Astrocyte (in vitro differentiated cells and primary cell): ENCODE measurements around the gene FCRLA. TPM values are rescaled to one million over a fixed set of nuclear protein-coding genes. Genes with fewer than 3 reads are reported as not detected.

Experiments used
- DNase-seq: peaks from one replicate; pipeline ENCODE4 v3.0.0-alpha.2; 2010; ENCODE audit warnings: low read depth
- FAIRE-seq: peaks from 2 replicates; lab custom pipeline; 2011; peaks lifted over from hg19 to GRCh38; lab: Jason Lieb, UNC
- H2AFZ ChIP-seq: 2 replicates; pipeline ENCODE4 v1.6.0; 2012; ENCODE audit warnings: low read depth, low read length, inconsistent platforms
- H3K27ac ChIP-seq: 2 replicates; pipeline ENCODE4 v1.5.1; 2011; ENCODE audit warnings: low read depth, low read length, inconsistent platforms
- H3K27me3 ChIP-seq: 2 replicates; pipeline ENCODE4 v1.6.0; 2011; ENCODE audit warnings: low read length, inconsistent platforms; ENCODE audit not compliant: insufficient read depth
- H3K36me3 ChIP-seq: 2 replicates; pipeline ENCODE4 v1.5.1; 2011; ENCODE audit warnings: low read length, inconsistent platforms; ENCODE audit not compliant: insufficient read depth
- H3K4me1 ChIP-seq: 2 replicates; pipeline ENCODE4 v1.5.1; 2011; ENCODE audit warnings: low read length, inconsistent platforms; ENCODE audit not compliant: insufficient read depth
- H3K4me2 ChIP-seq: 2 replicates; pipeline ENCODE4 v1.6.0; 2012; ENCODE audit warnings: low read length, inconsistent platforms
- H3K4me3 ChIP-seq: 2 replicates; pipeline ENCODE4 v1.5.1; 2011; ENCODE audit warnings: low read depth, mild to moderate bottlenecking, low read length, inconsistent platforms; ENCODE audit not compliant: insufficient read depth
- H3K79me2 ChIP-seq: 2 replicates; pipeline ENCODE4 v1.6.0; 2012; ENCODE audit warnings: mild to moderate bottlenecking, low read length, inconsistent platforms; ENCODE audit not compliant: insufficient read depth
- H3K9ac ChIP-seq: 2 replicates; pipeline ENCODE4 v1.6.0; 2012; ENCODE audit warnings: mild to moderate bottlenecking, low read length, inconsistent platforms
- H3K9me3 ChIP-seq: 2 replicates; pipeline ENCODE4 v1.5.1; 2012; ENCODE audit warnings: low read depth, mild to moderate bottlenecking, low read length, inconsistent platforms; ENCODE audit not compliant: insufficient read depth
- H4K20me1 ChIP-seq: 2 replicates; pipeline ENCODE4 v1.6.0; 2012; ENCODE audit warnings: low read length, inconsistent platforms; ENCODE audit not compliant: insufficient read depth
- H3K27ac Mint-ChIP-seq: one replicate; pipeline ENCODE4 v1.8.0; 2021; ENCODE audit warnings: mild to moderate bottlenecking, mixed read lengths; ENCODE audit not compliant: unreplicated experiment
- H3K27me3 Mint-ChIP-seq: one replicate; pipeline ENCODE4 v1.8.0; 2021; ENCODE audit warnings: low read depth, mixed read lengths; ENCODE audit not compliant: unreplicated experiment
- H3K36me3 Mint-ChIP-seq: one replicate; pipeline ENCODE4 v1.8.0; 2021; ENCODE audit warnings: low read depth, mixed read lengths; ENCODE audit not compliant: unreplicated experiment
- H3K4me1 Mint-ChIP-seq: one replicate; pipeline ENCODE4 v1.8.0; 2021; ENCODE audit warnings: low read depth, mixed read lengths; ENCODE audit not compliant: unreplicated experiment
- H3K4me3 Mint-ChIP-seq: one replicate; pipeline ENCODE4 v1.8.0; 2021; ENCODE audit warnings: mild to moderate bottlenecking, moderate library complexity, mixed read lengths; ENCODE audit not compliant: unreplicated experiment
- H3K9me3 Mint-ChIP-seq: one replicate; pipeline ENCODE4 v1.8.0; 2021; ENCODE audit warnings: mild to moderate bottlenecking, mixed read lengths; ENCODE audit not compliant: unreplicated experiment
- CTCF ChIP-seq: IDR thresholded peaks from 2 replicates; pipeline ENCODE4 v1.5.1; 2011; ENCODE audit warnings: low read depth, mild to moderate bottlenecking, inconsistent platforms, low read length, moderate library complexity; ENCODE audit not compliant: insufficient read depth
- EZH2 ChIP-seq: IDR thresholded peaks from 2 replicates; pipeline ENCODE4 v1.6.1; 2012; ENCODE audit warnings: mild to moderate bottlenecking, low read length, inconsistent platforms; ENCODE audit not compliant: insufficient read depth
- total RNA-seq: library from RNA; stranded (reverse); gene quantifications from 2 replicates; pipeline ENCODE4 v1.2.1, GENCODE V29; 2021

Gene FCRLA
- total RNA-seq, 1 donor from 2014 or later = 0.45 TPM

- H3K79me2 ChIP-seq = no peaks in the 10 kb centered on the region
- no peak overlapping the region for H3K4me3 ChIP-seq
- no peak for DNase-seq
- no peaks in the 10 kb centered on the region for H3K4me1 ChIP-seq
- H3K36me3 Mint-ChIP-seq = no peaks in the 10 kb centered on the region
- peaks cover 2% of the 10 kb centered on the region for H3K27me3 Mint-ChIP-seq
- no peaks in the 10 kb centered on the region for H4K20me1 ChIP-seq
- no peak overlapping the region for H3K4me3 Mint-ChIP-seq
- H3K9me3 ChIP-seq = no peaks in the 10 kb centered on the region
- no peak overlapping the region for H3K27ac ChIP-seq
- no peak overlapping the region for H3K4me2 ChIP-seq
- no peak overlapping the region for H3K27ac Mint-ChIP-seq
- peaks cover 7% of the 10 kb centered on the region for H3K4me1 Mint-ChIP-seq
- no peaks in the 10 kb centered on the region for H3K9me3 Mint-ChIP-seq
- no peak for FAIRE-seq
- H3K27me3 ChIP-seq = peaks cover 5% of the 10 kb centered on the region
- no peak overlapping the region for H2AFZ ChIP-seq
- TF ChIP-seq CTCF (no peak), EZH2 (no peak)
- H3K36me3 ChIP-seq = no peaks in the 10 kb centered on the region
- no peak overlapping the region for H3K9ac ChIP-seq
Observed at GRCh38 chr1:161678500-161678899, 28.5 kb upstream of the FCRLA start.

GRCh38 chr1:161681879-161682278 is 25.1 kb upstream of the FCRLA start:
- peaks cover 5% of the 10 kb centered on the region for H3K27me3 ChIP-seq

More at GRCh38 chr1:161681879-161682278, 25.1 kb upstream of the FCRLA start:
- Histone ChIP-seq H3K9me3 (no peaks in the 10 kb centered on the region), H2AFZ (no peak overlapping the region), H3K4me1 (no peaks in the 10 kb centered on the region), H3K4me3 (no peak overlapping the region), H3K36me3 (no peaks in the 10 kb centered on the region), H3K27ac (no peak overlapping the region), H3K9ac (no peak overlapping the region), H3K4me2 (no peak overlapping the region), H3K79me2 (no peaks in the 10 kb centered on the region), H4K20me1 (no peaks in the 10 kb centered on the region)
- Mint-ChIP-seq H3K36me3 (no peaks in the 10 kb centered on the region), H3K27ac (no peak overlapping the region), H3K4me1 (peaks cover 2% of the 10 kb centered on the region), H3K27me3 (no peaks in the 10 kb centered on the region), H3K9me3 (no peaks in the 10 kb centered on the region), H3K4me3 (no peak overlapping the region)
- DNase-seq = no peak
- TF ChIP-seq EZH2 (no peak), CTCF (no peak)
- no peak for FAIRE-seq
